ENCODE measurements around the gene DNAH5. TPM values are rescaled to one million over a fixed set of nuclear protein-coding genes. Genes with fewer than 3 reads are reported as not detected.

Gene DNAH5
- total RNA-seq, 4 donors from 2014 or later: 0.04 to 0.39 (median 0.20) TPM; not detected in 1

GRCh38 chr5:13766236-13766635, 178.3 kb downstream of the DNAH5 start:
- no peak for DNase-seq (ENCODE audit: low spot score in 2 of 2)
- intact Hi-C loops (cut with DNase I; ENCODE audit: low total_unique reads): no loop called here
- H3K4me3 ChIP-seq (ENCODE audit: low read depth, poor library complexity, severe bottlenecking): no peak overlapping the region
- WGBS, 2 donors: 39 to 52% methylated on average over 3 of the region's 3 CpGs
- TF ChIP-seq CTCF (IDR thresholded peaks at IDR 0.05) (no peak), POLR2A (IDR thresholded peaks at IDR 0.05) (no peak)

GRCh38 chr5:13763719-13764118, 180.8 kb downstream of the DNAH5 start:
- H3K4me3 ChIP-seq (ENCODE audit: low read depth, poor library complexity, severe bottlenecking): no peak overlapping the region
- intact Hi-C loops (cut with DNase I; ENCODE audit: low total_unique reads): loop anchor here (2.0 kb wide), 1 partner anchor 39 kb away; no protein-coding TSS in a partner anchor
- 57 to 66% methylated on average over 3 of the region's 3 CpGs for WGBS, 2 donors
- TF ChIP-seq CTCF (IDR thresholded peaks at IDR 0.05): no peak
- TF ChIP-seq POLR2A (IDR thresholded peaks at IDR 0.05): no peak
- no peak for DNase-seq (ENCODE audit: low spot score in 2 of 2)

- no peak for DNase-seq (ENCODE audit: low spot score in 2 of 2)
- H3K4me3 ChIP-seq (ENCODE audit: low read depth, poor library complexity, severe bottlenecking): no peak overlapping the region
- 39 to 56% methylated on average over 6 of the region's 6 CpGs for WGBS, 2 donors
- TF ChIP-seq CTCF (IDR thresholded peaks at IDR 0.05): no peak
- no peak for TF ChIP-seq POLR2A (IDR thresholded peaks at IDR 0.05)
- intact Hi-C loops (cut with DNase I; ENCODE audit: low total_unique reads): no loop called here
Measured at GRCh38 chr5:13749766-13750165, 194.7 kb downstream of the DNAH5 start.

GRCh38 chr5:13746026-13746425, 198.5 kb downstream of the DNAH5 start:
- no peak overlapping the region for H3K4me3 ChIP-seq (ENCODE audit: low read depth, poor library complexity, severe bottlenecking)
- no peak for DNase-seq (ENCODE audit: low spot score in 2 of 2)
- TF ChIP-seq CTCF (IDR thresholded peaks at IDR 0.05) (no peak), POLR2A (IDR thresholded peaks at IDR 0.05) (no peak)
- intact Hi-C loops (cut with DNase I; ENCODE audit: low total_unique reads): no loop called here

GRCh38 chr5:13745508-13745907, 199.0 kb downstream of the DNAH5 start:
- no peak for TF ChIP-seq POLR2A (IDR thresholded peaks at IDR 0.05)
- TF ChIP-seq CTCF (IDR thresholded peaks at IDR 0.05): no peak
- intact Hi-C loops (cut with DNase I; ENCODE audit: low total_unique reads): no loop called here
- no peak overlapping the region for H3K4me3 ChIP-seq (ENCODE audit: low read depth, poor library complexity, severe bottlenecking)
- DNase-seq (ENCODE audit: low spot score in 2 of 2): no peak
- 44 to 48% methylated on average over 3 of the region's 3 CpGs for WGBS, 2 donors

- intact Hi-C loops (cut with DNase I; ENCODE audit: low total_unique reads): no loop called here
- 54 to 57% methylated on average over 2 of the region's 2 CpGs for WGBS, 2 donors
Measured at GRCh38 chr5:13740471-13740870, 204.0 kb downstream of the DNAH5 start.

More at GRCh38 chr5:13740471-13740870, 204.0 kb downstream of the DNAH5 start:
- TF ChIP-seq POLR2A (IDR thresholded peaks at IDR 0.05): no peak
- no peak for TF ChIP-seq CTCF (IDR thresholded peaks at IDR 0.05)
- no peak overlapping the region for H3K4me3 ChIP-seq (ENCODE audit: low read depth, poor library complexity, severe bottlenecking)
- DNase-seq (ENCODE audit: low spot score in 2 of 2): no peak

Data from lower leg skin (tissue), 4 donors.